AML-193 (cell line): Measurements from ENCODE around the gene PLEKHN1.

Source experiments
- DNase-seq, 2 experiments: peaks; one replicate each; lab custom pipeline; 2025; lab: John Stamatoyannopoulos, UW

Gene PLEKHN1

GRCh38 chr1:929712-930632 is 36.3 kb upstream of the PLEKHN1 start:
- DNase-seq, result no peak

GRCh38 chr1:930633-931138 is 35.6 kb upstream of the PLEKHN1 start:
- no peak for DNase-seq

GRCh38 chr1:931380-932172 is 34.7 kb upstream of the PLEKHN1 start:
- no peak for DNase-seq

- DNase-seq, result no peak
Measured at GRCh38 chr1:932173-932510, 34.1 kb upstream of the PLEKHN1 start.

- DNase-seq, result no peak
Measured at GRCh38 chr1:932776-933602, 33.3 kb upstream of the PLEKHN1 start.

- DNase-seq, result no peak
Measured at GRCh38 chr1:933603-933940, 32.7 kb upstream of the PLEKHN1 start.

- no peak for DNase-seq
Measured at GRCh38 chr1:934991-935750, 31.1 kb upstream of the PLEKHN1 start.

- DNase-seq, result no peak
Measured at GRCh38 chr1:935751-936231, 30.5 kb upstream of the PLEKHN1 start.

GRCh38 chr1:936348-937264 is 29.7 kb upstream of the PLEKHN1 start:
- no peak for DNase-seq

GRCh38 chr1:937521-937920 is 28.8 kb upstream of the PLEKHN1 start:
- no peak for DNase-seq

GRCh38 chr1:938088-938683 is 28.1 kb upstream of the PLEKHN1 start:
- DNase-seq, result peak; percentile 14 to 43

- DNase-seq, result no peak
Measured at GRCh38 chr1:938711-939489, 27.4 kb upstream of the PLEKHN1 start.

GRCh38 chr1:939511-940106 is 26.7 kb upstream of the PLEKHN1 start:
- no peak for DNase-seq

- DNase-seq, result no peak
Measured at GRCh38 chr1:940107-941014, 25.9 kb upstream of the PLEKHN1 start.

- no peak for DNase-seq
Measured at GRCh38 chr1:941015-941587, 25.2 kb upstream of the PLEKHN1 start.

- DNase-seq, result no peak
Measured at GRCh38 chr1:941588-942383, 24.5 kb upstream of the PLEKHN1 start.
